22Rv1 (cell line): Measurements from ENCODE around the gene PPP1CB.

Source experiments
- H3K27ac ChIP-seq: fragments of 450-650 bp; 2 replicates; pipeline ENCODE4 v1.5.1; 2017
- CTCF ChIP-seq: fragments of 450-650 bp; IDR thresholded peaks from 2 replicates; pipeline ENCODE4 v1.5.1; 2017; ENCODE audit warnings: mild to moderate bottlenecking
- ZFX ChIP-seq: fragments of 450-650 bp; IDR thresholded peaks from 2 replicates; pipeline ENCODE4 v1.6.1; 2017; ENCODE audit warnings: antibody characterized with exemption, borderline replicate concordance

PPP1CB gene

GRCh38 chr2:28809927-28810326, 58.3 kb downstream of the PPP1CB start:
- TF ChIP-seq ZFX (no peak), CTCF (no peak)
- peak overlapping the region; percentile 43 for H3K27ac ChIP-seq

GRCh38 chr2:28810384-28811285, 59.0 kb downstream of the PPP1CB start, which contains the start of gene SPDYA:
Gene SPDYA (plus strand): TSS chr2:28810834. CDS start chr2:28816015, 5,181 bp downstream.
- H3K27ac ChIP-seq = peak within 1 kb of the TSS; percentile 43
- TF ChIP-seq CTCF (no peak), ZFX (no peak)

GRCh38 chr2:28818053-28818452, 66.4 kb downstream of the PPP1CB start:
- no peak overlapping the region for H3K27ac ChIP-seq
- TF ChIP-seq ZFX (no peak), CTCF (no peak)

- TF ChIP-seq ZFX (no peak), CTCF (peak; percentile 85)
- no peak overlapping the region for H3K27ac ChIP-seq
Measured at GRCh38 chr2:28821295-28821958, 69.8 kb downstream of the PPP1CB start.

- no peak for TF ChIP-seq ZFX
- TF ChIP-seq CTCF = no peak
Measured at GRCh38 chr2:28822036-28822435, 70.4 kb downstream of the PPP1CB start.

GRCh38 chr2:28824207-28824606, 72.6 kb downstream of the PPP1CB start:
- H3K27ac ChIP-seq = no peak overlapping the region
- TF ChIP-seq ZFX (no peak), CTCF (no peak)

More at GRCh38 chr2:28822036-28822435, 70.4 kb downstream of the PPP1CB start:
- no peak overlapping the region for H3K27ac ChIP-seq

- no peak overlapping the region for H3K27ac ChIP-seq
- no peak for TF ChIP-seq ZFX
- TF ChIP-seq CTCF = no peak
Measured at GRCh38 chr2:28824870-28825269, 73.2 kb downstream of the PPP1CB start.
